Sigmoid colon (tissue), 4 donors: ENCODE measurements around the gene AIRE.

ENCODE experiments used
- CTCF ChIP-seq, 4 experiments: fragments of 450-650 bp in 3 of 4; fragments of 200-600 bp in 1 of 4; IDR thresholded peaks; one replicate each; pipeline ENCODE4 v1.5.1; 2016 to 2019; ENCODE audit warnings: antibody characterized with exemption in 4 of 4, mild to moderate bottlenecking in 3 of 4, moderate library complexity in 2 of 4
- EP300 ChIP-seq, 4 donors: sonication (generic); formaldehyde crosslinking; IDR thresholded peaks; one replicate each; pipeline ENCODE4 v1.6.1; 2017; ENCODE audit warnings: antibody characterized with exemption in 4 of 4

GRCh38 chr21:44326272-44326647 is 40.6 kb downstream of the AIRE start:
- TF ChIP-seq EP300 (IDR thresholded peaks at IDR 0.05) = no peak
- no peak for TF ChIP-seq CTCF (IDR thresholded peaks at IDR 0.05)
